CD14-positive monocyte (primary cell): Measurements from ENCODE around the gene PSTPIP2. TPM values are rescaled to one million over a fixed set of nuclear protein-coding genes. Genes with fewer than 3 reads are reported as not detected.
A peak's percentile ranks its signal among the peaks of the same experiment; 100 is the strongest.

ENCODE experiments used
- DNase-seq, 3 donors: peaks; one replicate each; pipeline ENCODE4 v3.0.0-alpha.2; 2011 to 2022
- H2AFZ ChIP-seq: 2 replicates; pipeline ENCODE4 v1.6.0; 2012; ENCODE audit warnings: mild to moderate bottlenecking, low read depth, low read length, inconsistent platforms; ENCODE audit not compliant: insufficient read depth, poor library complexity, severe bottlenecking
- H3K27ac ChIP-seq, 2 donors: 1 replicate in 1 of 2; 2 replicates in 1 of 2; pipeline ENCODE4 v1.5.1; 2012 to 2013; ENCODE audit warnings: low read length in 2 of 2, control low read depth in 1 of 2, inconsistent platforms in 1 of 2, low read depth in 1 of 2, mild to moderate bottlenecking in 1 of 2
- H3K27me3 ChIP-seq, 2 donors: one replicate each; pipeline versions ENCODE4 v1.6.0 to v1.6.1; 2011 to 2013; ENCODE audit warnings: low read length in 2 of 2; ENCODE audit not compliant: control insufficient read depth in 2 of 2, insufficient read depth in 2 of 2
- H3K36me3 ChIP-seq, 2 donors: replicated peaks in 1 of 2; 1 replicate in 1 of 2; 2 replicates in 1 of 2; pipeline versions ENCODE4 v1.5.1 to v1.6.1; 2012 to 2013; ENCODE audit warnings: low read length in 2 of 2, control low read depth in 1 of 2, inconsistent platforms in 1 of 2, mild to moderate bottlenecking in 1 of 2; ENCODE audit not compliant: insufficient read depth in 2 of 2, control insufficient read depth in 1 of 2
- H3K4me1 ChIP-seq, 2 donors: 1 replicate in 1 of 2; 2 replicates in 1 of 2; pipeline versions ENCODE4 v1.5.1 to v1.6.1; 2012 to 2013; ENCODE audit warnings: low read length in 2 of 2, control low read depth in 1 of 2, inconsistent platforms in 1 of 2, mild to moderate bottlenecking in 1 of 2, moderate library complexity in 1 of 2; ENCODE audit not compliant: insufficient read depth in 2 of 2, control insufficient read depth in 1 of 2
- H3K4me2 ChIP-seq: replicated peaks from 2 replicates; pipeline ENCODE3; 2012; ENCODE audit warnings: low read length, moderate library complexity, mild to moderate bottlenecking; ENCODE audit not compliant: poor library complexity, severe bottlenecking; ENCODE audit errors: extremely low read depth
- H3K4me3 ChIP-seq, 3 experiments: fragments of 200-600 bp in 1 of 3; sonication (generic) in 1 of 3; replicated peaks in 1 of 3; 1 replicate in 2 of 3; 2 replicates in 1 of 3; pipeline ENCODE4 v1.5.1; 2011 to 2013; ENCODE audit warnings: low read length in 3 of 3, mild to moderate bottlenecking in 3 of 3, control low read depth in 2 of 3, low read depth in 2 of 3, inconsistent platforms in 1 of 3, moderate library complexity in 1 of 3
- H3K79me2 ChIP-seq: 2 replicates; pipeline ENCODE4 v1.6.0; 2012; ENCODE audit warnings: mild to moderate bottlenecking, control low read depth, inconsistent platforms, low read length, moderate library complexity; ENCODE audit not compliant: insufficient read depth
- H3K9ac ChIP-seq: 2 replicates; pipeline ENCODE4 v1.6.0; 2017; ENCODE audit warnings: low read length, mild to moderate bottlenecking; ENCODE audit not compliant: insufficient read depth, poor library complexity, severe bottlenecking
- H3K9me3 ChIP-seq, 2 donors: replicated peaks in 1 of 2; 1 replicate in 1 of 2; 2 replicates in 1 of 2; pipeline versions ENCODE4 v1.5.1 to v1.6.1; 2012 to 2013; ENCODE audit warnings: low read length in 2 of 2, control low read depth in 1 of 2; ENCODE audit not compliant: control insufficient read depth in 1 of 2, insufficient read depth in 1 of 2
- H4K20me1 ChIP-seq: 2 replicates; pipeline ENCODE4 v1.6.0; 2012; ENCODE audit warnings: mild to moderate bottlenecking, low read length, control low read depth, moderate library complexity; ENCODE audit not compliant: insufficient read depth
- H3K27ac Mint-ChIP-seq, 7 donors: one replicate each; pipeline ENCODE4 v1.8.0; 2020; ENCODE audit warnings: mild to moderate bottlenecking in 7 of 7, mixed read lengths in 7 of 7, moderate library complexity in 6 of 7, inconsistent platforms in 2 of 7
- H3K27me3 Mint-ChIP-seq, 3 donors: one replicate each; pipeline ENCODE4 v1.8.0; 2021 to 2022; ENCODE audit warnings: low read depth in 3 of 3, mild to moderate bottlenecking in 3 of 3, mixed read lengths in 3 of 3, moderate library complexity in 3 of 3, inconsistent platforms in 1 of 3
- H3K36me3 Mint-ChIP-seq, 2 donors: one replicate each; pipeline ENCODE4 v1.8.0; 2020; ENCODE audit warnings: mixed read lengths in 2 of 2, inconsistent platforms in 1 of 2, mild to moderate bottlenecking in 1 of 2
- H3K4me1 Mint-ChIP-seq: one replicate; pipeline ENCODE4 v1.8.0; 2020; ENCODE audit warnings: mild to moderate bottlenecking, mixed read lengths
- H3K4me3 Mint-ChIP-seq, 2 donors: one replicate each; pipeline ENCODE4 v1.8.0; 2020; ENCODE audit warnings: mild to moderate bottlenecking in 2 of 2, mixed read lengths in 2 of 2, moderate library complexity in 1 of 2
- H3K9me3 Mint-ChIP-seq, 7 donors: one replicate each; pipeline ENCODE4 v1.8.0; 2020 to 2022; ENCODE audit warnings: mixed read lengths in 7 of 7, mild to moderate bottlenecking in 6 of 7, moderate library complexity in 6 of 7, inconsistent platforms in 2 of 7
- WGBS: methylation state at CpG from one replicate; pipeline ENCODE4 v1.1.5; 2013; ENCODE audit warnings: missing lambda C conversion rate; ENCODE audit not compliant: insufficient coverage; 5-methylcytosine and 5-hydroxymethylcytosine counted together
- intact Hi-C, 2 donors: fragments of 100-400 bp; cut with micrococcal nuclease; formaldehyde crosslinking; loops; one replicate each; pipeline versions ENCODE4 v1.15.0 to v1.15.1; 2023
- polyA plus RNA-seq, 3 donors: library from polyadenylated mRNA; depleted of rRNA in 1 of 3; unstranded in 2 of 3; stranded (reverse) in 1 of 3; fragments of 300-500 nt in 2 of 3; fragments of >200 nt in 1 of 3; fragmentation: Illumina TruSeq in 2 of 3; gene quantifications; 1 replicate in 2 of 3; 2 replicates in 1 of 3; pipeline ENCODE4 v1.2.3, GENCODE V29; 2012 to 2021
- TF ChIP-seq, protein P1 (sequence below): fragments of 200-600 bp; IDR thresholded peaks from one replicate; pipeline ENCODE4 v1.8.0; 2022; ENCODE audit warnings: antibody characterized with exemption, mild to moderate bottlenecking

PSTPIP2 gene
- polyA plus RNA-seq, 3 donors = 35.0 to 64.1 (median 42.3) TPM

DNA sequence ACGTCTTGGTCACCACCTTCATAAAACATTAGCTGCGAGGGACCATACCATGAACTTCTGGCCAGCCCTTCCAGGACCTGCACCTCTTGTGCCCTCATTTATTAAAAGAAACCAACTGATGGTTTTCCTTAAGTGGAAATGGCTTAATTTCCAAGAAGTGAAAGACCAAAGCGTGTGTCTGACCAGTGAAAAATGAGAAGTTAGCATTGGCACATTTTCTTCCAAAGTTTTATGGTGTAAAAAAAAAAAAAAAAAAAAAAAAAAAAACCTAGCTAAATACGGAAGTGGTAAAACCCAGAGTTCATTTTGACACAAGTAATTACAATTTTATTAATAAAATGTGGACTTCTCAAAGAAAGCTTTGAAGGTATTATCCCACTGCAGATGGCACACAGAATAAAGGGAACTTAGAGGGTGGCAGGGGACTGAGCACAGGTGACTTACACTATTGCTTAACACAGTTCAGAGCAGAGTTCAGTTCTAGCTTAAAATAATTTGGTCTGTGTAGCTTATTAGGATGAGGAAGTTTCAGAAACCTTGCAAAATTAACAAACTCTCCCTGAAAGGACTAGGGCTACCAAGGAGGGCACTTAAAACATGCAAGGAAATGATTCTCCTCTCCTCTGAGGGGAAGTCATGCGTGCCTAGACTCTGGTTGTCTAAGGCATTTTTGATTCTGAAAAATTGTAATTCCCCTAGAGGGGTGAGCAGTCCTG, 62.8 kb downstream of the PSTPIP2 start:
- intact Hi-C loops = no loop called here
- H3K4me2 ChIP-seq = peak overlapping the region; percentile 59
- Mint-ChIP-seq H3K4me1 (peaks cover 56% of the 10 kb centered on the region), H3K4me3 (peak overlapping the region; percentile 34 to 75), H3K36me3 (peaks cover 31 to 44% of the 10 kb centered on the region in 2 donors), H3K9me3 (peaks cover 0 to 2% (median 0%) of the 10 kb centered on the region in 7 donors), H3K27ac (peak overlapping the region; percentile 95 to 100 (median 96)), H3K27me3 (peaks cover 0 to 1% (median 0%) of the 10 kb centered on the region in 3 donors)
- no peaks in the 10 kb centered on the region for H3K79me2 ChIP-seq
- H3K4me1 ChIP-seq = peaks cover 54 to 61% of the 10 kb centered on the region in 2 donors
- H3K9ac ChIP-seq = peak overlapping the region; percentile 71
- H3K27ac ChIP-seq = peak overlapping the region; percentile 95 to 99
- peak overlapping the region; percentile 9 for H2AFZ ChIP-seq
- peak overlapping the region in 2 of 3 experiments; percentile 33 to 53 for H3K4me3 ChIP-seq
- no peaks in the 10 kb centered on the region for H3K27me3 ChIP-seq
- peak; percentile 86 to 97 (median 93) for DNase-seq
- no CpG with 5 or more reads among the region's 5 CpGs for WGBS
- no peaks in the 10 kb centered on the region for H4K20me1 ChIP-seq
- TF ChIP-seq, protein P1, sequence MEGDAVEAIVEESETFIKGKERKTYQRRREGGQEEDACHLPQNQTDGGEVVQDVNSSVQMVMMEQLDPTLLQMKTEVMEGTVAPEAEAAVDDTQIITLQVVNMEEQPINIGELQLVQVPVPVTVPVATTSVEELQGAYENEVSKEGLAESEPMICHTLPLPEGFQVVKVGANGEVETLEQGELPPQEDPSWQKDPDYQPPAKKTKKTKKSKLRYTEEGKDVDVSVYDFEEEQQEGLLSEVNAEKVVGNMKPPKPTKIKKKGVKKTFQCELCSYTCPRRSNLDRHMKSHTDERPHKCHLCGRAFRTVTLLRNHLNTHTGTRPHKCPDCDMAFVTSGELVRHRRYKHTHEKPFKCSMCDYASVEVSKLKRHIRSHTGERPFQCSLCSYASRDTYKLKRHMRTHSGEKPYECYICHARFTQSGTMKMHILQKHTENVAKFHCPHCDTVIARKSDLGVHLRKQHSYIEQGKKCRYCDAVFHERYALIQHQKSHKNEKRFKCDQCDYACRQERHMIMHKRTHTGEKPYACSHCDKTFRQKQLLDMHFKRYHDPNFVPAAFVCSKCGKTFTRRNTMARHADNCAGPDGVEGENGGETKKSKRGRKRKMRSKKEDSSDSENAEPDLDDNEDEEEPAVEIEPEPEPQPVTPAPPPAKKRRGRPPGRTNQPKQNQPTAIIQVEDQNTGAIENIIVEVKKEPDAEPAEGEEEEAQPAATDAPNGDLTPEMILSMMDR = no peak
- peaks cover 12 to 27% of the 10 kb centered on the region in 2 donors for H3K36me3 ChIP-seq
- H3K9me3 ChIP-seq = no peaks in the 10 kb centered on the region

- peaks cover 12 to 34% of the 10 kb centered on the region in 2 donors for H3K36me3 ChIP-seq
- peak overlapping the region; percentile 59 for H3K4me2 ChIP-seq
- peaks cover 47 to 53% of the 10 kb centered on the region in 2 donors for H3K4me1 ChIP-seq
- peak overlapping the region in 1 of 3 experiments; percentile 53 for H3K4me3 ChIP-seq
- H3K9ac ChIP-seq = peak overlapping the region; percentile 71
- Mint-ChIP-seq H3K4me1 (peaks cover 48% of the 10 kb centered on the region), H3K36me3 (peaks cover 34 to 49% of the 10 kb centered on the region in 2 donors), H3K27me3 (peaks cover 0 to 1% (median 0%) of the 10 kb centered on the region in 3 donors), H3K27ac (peak overlapping the region; percentile 95 to 100 (median 96)), H3K4me3 (peak overlapping the region in 1 of 2 donors; percentile 75), H3K9me3 (peaks cover 0 to 2% (median 0%) of the 10 kb centered on the region in 7 donors)
- H3K27me3 ChIP-seq = no peaks in the 10 kb centered on the region
- H3K79me2 ChIP-seq = no peaks in the 10 kb centered on the region
- intact Hi-C loops = no loop called here
- WGBS = 95% methylated on average over 3 of the region's 8 CpGs
- no peaks in the 10 kb centered on the region for H4K20me1 ChIP-seq
- peak overlapping the region; percentile 9 for H2AFZ ChIP-seq
- H3K9me3 ChIP-seq = no peaks in the 10 kb centered on the region
- TF ChIP-seq, protein P1 = no peak
- peak overlapping the region; percentile 95 to 99 for H3K27ac ChIP-seq
- DNase-seq = peak in 2 of 3 donors; percentile 10 to 42
Observed at GRCh38 chr18:46008531-46008930, 63.5 kb downstream of the PSTPIP2 start.
